Gastrocnemius medialis (tissue), 4 donors: Measurements from ENCODE around the gene TRHDE.

Source experiments
- CTCF ChIP-seq, 5 experiments: fragments of 450-650 bp in 3 of 5; fragments of 200-600 bp in 2 of 5; sonication (generic) in 2 of 5; IDR thresholded peaks in 4 of 5; conservative IDR thresholded peaks in 1 of 5; 1 replicate in 4 of 5; 2 replicates in 1 of 5; pipeline ENCODE4 v1.5.1; 2016 to 2019; ENCODE audit warnings: antibody characterized with exemption in 5 of 5, mild to moderate bottlenecking in 3 of 5, moderate library complexity in 3 of 5
- POLR2A ChIP-seq, 2 donors: fragments of 450-650 bp; IDR thresholded peaks; one replicate each; pipeline ENCODE4 v1.6.1; 2017; ENCODE audit warnings: antibody characterized with exemption in 2 of 2, mild to moderate bottlenecking in 2 of 2, moderate library complexity in 2 of 2

DNA sequence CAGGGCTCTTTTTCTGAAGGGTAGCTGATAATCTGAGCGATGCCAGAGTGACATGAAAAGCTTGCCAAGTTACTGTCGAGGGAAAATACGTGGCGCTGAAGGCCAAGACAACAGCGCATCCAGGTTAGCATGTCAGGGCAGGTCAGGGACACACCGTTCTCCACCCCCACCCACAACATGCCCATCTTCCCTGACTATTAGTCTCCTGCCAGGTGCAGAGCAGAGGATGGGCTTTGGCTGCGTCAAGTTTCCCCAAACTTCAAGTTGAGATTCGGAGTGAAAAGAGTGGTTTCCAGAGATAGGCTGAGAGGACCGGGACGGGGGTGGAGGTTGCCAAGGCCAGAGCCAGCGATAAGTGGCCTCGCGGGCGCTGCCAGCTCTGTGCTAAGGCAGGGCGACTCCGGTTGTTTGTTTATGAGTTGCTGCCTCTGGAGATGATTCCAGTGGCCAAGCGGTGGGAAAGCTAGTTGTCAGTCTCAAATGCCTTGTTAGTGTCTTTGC, 1.7 kb downstream of the TRHDE start:
- no peak for TF ChIP-seq CTCF (IDR thresholded peaks at IDR 0.05 in 4 of 5, conservative IDR thresholded peaks at IDR 0.05 in 1 of 5)
- TF ChIP-seq POLR2A (IDR thresholded peaks at IDR 0.05): no peak
